GM21526 (cell line): ENCODE results near the gene ZNF236.
"Not testable (repeated sequence)": the region's sequence is repeated elsewhere in the genome, so short reads cannot be mapped to it uniquely, and the experiment has no call there.

Experiments
- ATAC-seq: cut with Tn5 transposase; IDR thresholded peaks from one replicate; pipeline ENCODE4 v1.9.1; 2021; ENCODE audit warnings: moderate library complexity; ENCODE audit not compliant: unreplicated experiment, low FRiP score

The ZNF236 gene

GRCh38 chr18:76984193-76985155 is 162.1 kb downstream of the ZNF236 start:
- ATAC-seq = no peak

DNA sequence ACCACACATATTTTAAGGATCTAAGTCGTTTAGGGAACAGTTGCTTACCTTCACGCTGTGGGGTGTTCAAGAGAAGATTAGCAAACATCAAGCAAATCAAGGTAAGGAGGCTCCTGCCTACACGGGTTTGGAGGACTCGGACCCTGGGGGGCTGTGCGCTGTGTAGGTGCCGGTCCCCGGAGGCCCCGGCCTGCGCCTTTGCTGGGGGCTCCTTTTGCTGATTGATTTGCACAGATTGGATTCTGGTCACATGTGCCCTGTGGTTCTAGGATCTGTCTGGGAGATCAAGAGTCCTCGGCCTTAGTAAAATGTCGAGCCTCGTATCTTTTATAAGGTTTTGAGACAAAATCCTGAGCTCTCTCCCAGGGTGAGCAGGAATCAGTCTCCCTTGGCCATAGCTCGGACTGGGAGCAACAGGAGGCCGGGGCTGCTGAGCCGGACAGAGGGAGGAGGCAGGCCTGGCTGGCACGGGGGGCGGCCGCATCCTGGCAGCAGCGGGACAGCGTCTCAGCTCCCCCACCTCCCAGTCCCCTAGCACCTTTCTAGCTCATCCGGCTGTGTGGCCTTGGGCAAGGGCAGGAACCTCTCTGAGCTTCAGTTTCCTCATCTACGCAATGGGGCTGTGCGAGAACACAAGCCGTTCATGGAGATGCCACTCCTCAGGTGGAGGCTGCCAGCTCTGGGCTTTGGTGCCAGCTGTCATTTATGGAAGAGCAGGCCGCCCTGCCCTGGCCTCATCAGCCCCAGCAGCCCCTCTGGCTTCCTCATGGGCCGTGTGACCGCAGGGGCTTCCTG is 163.0 kb downstream of the ZNF236 start:
- ATAC-seq = no peak

GRCh38 chr18:76985951-76986236 is 163.5 kb downstream of the ZNF236 start:
- no peak for ATAC-seq

DNA sequence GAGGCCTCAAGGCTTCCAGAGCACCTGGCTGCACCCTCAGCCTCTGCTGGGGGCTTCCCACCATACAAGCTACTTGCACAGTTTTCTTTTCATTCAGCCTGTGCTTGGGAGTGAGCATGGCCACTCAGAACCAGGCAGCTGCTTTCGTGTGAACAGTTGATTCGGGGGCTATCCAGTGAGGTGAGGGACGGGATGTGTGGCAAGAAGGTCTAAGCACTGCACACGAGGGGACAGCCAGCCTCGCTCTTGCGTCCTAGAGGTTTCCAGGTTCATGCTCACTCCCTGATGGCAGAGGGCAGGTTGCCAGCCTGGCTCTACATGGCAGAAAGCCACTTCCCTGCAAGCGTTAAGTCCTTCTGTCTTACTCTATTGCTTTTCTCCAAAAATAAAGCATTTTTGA is 164.0 kb downstream of the ZNF236 start:
- no peak for ATAC-seq

DNA sequence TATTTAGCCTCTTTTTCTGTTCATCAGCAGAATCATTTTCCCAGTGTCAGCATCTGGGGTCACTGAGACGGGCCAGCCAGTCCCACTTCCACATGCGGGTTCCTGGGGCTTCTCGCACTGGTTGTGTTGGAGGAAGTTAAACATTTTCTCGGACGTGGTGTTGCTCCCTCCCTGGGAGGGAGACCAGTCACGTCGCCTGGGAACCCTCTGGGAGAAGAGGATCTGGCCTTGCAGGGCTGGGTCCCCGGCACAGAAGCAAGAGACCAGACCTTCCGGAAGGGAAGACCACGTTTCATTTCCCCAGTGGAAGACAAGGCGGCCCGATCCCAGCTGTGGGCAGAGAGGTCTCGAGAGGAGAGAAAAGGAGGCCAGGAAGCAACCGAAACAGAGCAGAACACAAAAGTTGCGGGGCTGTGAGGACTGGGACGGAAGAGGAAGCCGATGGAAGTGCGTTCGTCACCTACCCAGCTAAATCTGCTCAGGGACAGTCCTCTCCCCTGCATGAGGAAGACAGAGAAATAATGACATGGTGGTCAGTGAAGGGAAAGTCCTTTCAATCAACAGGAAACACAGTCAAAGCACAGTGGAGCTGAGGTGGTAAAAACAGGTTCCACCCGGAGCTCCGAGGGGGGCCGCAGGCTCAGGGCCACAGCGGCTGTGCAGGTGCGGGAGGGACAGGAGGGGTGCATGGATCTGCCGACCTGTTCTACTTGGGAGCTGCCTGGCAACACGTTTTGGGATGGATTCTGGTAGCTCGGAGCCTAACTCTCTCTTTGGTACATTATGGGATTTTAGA is 165.9 kb downstream of the ZNF236 start:
- ATAC-seq = no peak

DNA sequence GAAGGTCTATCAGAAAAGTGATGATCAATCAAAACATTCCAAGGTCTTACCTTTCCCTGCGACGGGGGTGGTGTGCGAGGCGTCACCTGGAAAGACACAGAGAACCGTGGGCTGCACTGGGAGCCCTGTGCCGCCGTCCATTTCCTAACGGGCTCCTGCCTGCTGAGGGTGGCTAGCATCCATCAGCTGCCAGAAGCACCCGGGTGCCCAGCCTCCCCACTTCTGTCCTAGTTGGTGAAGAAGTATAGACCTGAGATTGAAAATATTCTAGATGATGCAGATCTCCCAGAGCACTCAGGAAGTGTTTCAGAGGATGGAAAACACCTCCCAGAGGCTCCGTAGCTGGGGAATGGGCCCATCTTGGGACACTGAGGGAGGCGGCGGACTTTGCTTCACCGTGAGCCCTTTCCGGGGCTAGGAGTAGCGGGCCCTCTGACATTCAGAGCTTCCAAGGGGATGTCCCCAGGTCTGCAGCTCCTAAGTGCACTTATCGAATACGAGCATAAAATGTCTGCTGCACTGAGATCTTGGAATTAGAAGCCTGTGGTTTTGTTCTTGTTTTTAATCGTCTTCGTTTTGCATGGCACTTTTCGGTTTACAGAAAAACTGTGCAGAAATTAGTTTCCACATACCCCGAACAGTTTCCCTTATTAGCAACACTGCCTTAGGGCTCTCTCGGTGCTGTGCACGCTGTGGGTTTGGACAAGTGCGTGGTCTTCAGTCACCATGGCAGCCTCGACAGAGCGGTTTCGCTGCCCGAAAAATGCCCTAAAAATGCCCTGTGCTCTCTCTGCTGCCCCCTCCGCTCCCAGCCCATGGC is 166.7 kb downstream of the ZNF236 start:
- peak; percentile 54 for ATAC-seq

DNA sequence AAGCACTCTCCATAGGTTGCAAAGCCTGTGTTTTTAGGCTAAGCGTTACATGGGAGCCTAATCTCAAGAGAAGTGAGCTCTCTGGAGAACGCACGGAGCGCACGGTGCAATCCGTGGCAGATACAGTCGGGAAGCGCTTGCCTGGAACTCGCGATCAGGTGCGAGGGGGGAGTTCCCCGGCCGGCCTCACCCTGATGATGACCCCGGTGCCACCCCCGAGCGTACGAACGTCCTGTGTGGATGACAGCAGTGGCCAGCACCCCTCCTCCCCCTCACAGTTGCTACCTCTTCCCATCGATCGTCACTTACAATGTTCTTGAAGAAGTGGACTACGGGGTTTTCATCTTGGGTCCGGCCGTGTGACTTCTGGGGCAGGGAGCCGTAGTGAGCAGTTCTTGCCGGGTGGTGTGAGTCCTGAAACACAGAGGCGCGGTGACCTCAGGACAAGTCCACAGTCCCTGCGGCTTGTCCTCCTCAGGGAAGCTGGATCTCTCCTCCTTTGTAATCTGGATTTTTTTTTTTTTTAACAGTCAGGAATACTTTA is 167.4 kb downstream of the ZNF236 start:
- no peak for ATAC-seq

DNA sequence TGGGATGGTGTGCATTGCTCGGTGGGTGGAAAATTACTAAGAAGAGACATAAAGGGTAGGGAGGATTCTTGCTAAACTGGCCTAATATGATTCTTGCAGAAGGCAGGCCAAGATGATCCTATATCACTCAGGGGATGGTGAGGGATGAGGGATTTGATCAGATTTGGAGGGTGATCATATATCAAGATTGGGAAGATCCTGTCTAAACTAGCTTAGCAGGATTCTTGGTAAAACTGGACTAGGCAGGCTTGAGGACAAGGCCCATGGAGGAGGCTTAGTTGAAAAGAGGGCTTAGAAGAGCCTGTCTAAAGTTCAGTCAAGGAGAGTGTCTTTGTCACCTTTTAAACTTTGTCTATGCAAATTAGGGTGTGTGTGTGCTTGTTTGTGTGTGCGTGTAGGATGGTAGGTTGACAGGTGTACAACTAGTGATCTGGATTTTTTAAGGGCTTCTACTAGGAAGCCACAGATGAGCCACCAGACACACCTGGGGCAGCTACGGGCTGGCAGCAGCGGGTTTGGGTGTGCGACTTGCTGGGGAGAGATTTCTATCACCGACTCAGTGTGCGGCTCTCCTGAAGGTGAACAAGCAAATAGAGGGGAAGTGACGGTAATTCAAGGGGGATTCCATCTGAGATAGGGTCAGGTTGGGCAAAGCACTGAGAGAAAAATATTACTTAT is 168.1 kb downstream of the ZNF236 start:
- not testable (repeated sequence) for ATAC-seq

- no peak for ATAC-seq
Observed at GRCh38 chr18:76991021-76991688, 168.8 kb downstream of the ZNF236 start.

DNA sequence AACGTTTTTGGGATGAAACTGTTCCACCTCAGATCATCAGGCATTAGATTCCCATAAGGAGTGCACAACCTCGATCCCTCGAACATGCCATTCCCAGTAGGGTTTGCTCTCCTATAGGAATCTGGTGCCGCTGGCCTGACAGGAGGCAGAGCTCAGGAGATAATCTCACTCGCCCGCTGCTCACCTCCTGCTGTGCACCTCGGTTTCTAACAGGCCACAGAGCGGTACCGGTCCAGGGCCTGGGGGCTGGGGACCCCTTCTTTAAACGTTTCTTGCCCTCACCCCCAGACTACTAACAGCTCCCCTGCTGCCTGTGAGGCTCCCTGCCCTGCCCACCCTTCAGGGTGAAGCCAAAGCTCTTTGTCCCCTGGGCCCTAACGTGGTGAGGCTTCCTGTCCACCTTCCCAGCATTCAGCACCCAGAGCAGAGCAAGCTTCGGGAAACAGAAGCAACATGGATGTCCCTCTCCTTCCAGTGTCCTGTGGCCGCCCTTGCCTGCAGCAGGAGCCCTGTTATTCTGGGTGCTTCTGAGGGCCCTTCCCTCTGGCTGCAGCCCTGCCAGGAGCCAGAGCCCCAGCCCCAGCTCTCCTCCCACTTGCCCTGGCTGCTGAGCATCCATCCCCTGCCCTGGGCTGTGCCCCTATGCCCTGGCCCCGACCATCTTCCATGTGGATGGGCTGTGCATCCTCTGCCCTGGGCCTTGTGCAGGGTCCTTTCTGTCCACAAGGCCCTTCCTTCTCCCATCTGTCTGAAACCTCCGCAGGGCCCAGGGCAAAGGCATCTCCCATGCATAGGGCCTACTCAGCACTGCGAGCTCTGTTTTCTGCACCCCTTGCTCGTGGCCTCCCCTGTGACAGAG is 170.1 kb downstream of the ZNF236 start:
- no peak for ATAC-seq

DNA sequence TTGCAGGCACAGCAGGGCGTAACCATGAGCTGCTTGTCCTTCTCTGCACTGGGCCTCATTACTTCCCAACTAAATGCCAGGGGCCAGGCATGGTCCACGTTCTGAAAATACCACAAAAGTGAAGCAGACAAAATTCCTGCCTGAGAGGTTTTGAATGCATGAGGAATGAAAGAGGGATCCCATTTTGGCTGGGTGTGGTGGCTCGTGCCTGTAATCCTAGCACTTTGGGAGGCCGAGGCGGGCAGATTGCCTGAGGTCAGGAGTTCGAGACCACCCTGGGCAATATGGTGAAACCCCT is 170.7 kb downstream of the ZNF236 start:
- ATAC-seq = no peak

DNA sequence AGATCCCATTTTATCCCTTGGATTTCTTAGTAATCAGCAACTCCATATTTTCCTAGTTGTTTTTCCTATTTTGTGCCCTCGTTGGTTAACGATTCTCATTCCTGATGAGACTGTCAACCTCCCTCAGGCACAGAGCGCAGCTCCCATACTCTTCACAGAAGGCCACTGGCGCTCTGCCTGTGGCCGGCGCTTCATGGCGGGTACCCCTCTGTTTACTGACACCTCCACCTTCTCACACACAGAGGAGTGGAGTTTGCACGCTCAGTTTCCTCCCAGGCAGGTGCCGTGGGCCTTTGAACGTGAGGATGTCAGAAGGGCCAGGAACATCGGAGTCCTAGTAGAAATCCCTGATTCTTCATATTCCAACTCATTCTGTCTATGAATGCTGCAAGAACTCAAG is 171.2 kb downstream of the ZNF236 start:
- no peak for ATAC-seq

DNA sequence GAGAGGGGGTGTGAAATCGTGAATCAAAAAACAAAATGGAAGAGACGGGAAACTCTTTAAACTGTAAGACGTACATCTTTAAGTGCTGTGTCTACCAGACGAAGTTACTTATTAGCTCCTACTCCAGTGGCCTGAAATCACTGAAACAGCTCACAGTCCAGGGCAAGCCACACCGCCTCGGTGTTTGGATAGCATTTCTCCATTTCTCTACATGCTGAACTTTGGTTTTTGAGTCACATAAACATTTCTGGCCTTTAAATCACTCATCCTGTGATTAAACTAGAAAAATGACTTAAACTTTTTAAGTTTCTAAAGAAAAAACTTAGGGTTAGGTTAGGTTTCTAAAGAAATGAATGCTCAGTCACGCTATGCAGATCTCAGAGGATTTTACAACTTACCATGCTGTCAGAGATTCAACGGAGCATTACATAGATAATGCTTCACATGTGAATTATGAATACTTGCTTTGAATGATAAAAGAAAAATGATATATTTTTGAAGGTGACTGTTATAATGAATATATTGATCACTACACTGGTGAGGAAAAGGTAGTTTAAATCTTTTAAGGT is 171.8 kb downstream of the ZNF236 start:
- ATAC-seq = no peak

GRCh38 chr18:76995896-76996295 is 173.5 kb downstream of the ZNF236 start:
- no peak for ATAC-seq

DNA sequence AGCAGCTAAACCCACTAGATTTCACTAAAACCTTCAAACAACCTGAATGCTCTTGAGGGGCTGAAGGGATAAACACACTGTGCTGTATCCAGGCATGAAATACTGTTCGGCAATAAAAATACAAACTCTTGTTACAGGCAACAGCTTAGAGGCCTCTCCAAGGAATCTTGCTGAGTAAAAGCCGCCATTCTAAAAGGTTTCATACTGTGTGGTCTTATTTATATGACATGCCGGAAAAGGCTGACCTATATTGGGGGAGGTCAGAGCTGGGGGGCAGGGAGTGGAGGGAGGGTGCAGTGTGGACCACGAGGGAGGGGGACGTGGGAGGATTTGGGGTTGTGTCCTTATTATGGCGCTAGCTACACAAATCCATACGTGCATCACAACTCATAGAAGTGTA is 174.1 kb downstream of the ZNF236 start:
- ATAC-seq = no peak

- no peak for ATAC-seq
Observed at GRCh38 chr18:76997951-76998808, 175.8 kb downstream of the ZNF236 start.

DNA sequence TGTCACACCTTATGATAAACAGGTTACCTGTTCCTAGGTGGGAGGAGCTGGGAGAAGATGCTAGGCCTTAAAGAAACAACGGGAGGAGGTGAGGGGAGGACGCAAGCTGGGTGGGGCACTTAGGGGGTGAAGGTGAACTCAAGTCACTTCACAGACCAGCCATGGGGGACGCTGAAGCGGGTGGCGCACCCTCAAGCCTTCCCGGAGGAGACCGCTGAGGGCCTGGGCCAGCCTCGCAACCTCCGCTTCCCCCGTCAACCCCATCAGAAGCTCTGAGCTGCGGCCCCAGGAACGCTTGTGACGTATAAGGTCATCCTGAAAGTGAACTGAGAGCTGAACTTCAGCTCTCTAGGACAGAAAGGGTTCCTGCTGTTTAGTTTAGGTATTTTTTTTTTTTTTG is 176.7 kb downstream of the ZNF236 start:
- no peak for ATAC-seq
